Prostate gland (tissue), 2 donors: Measurements from ENCODE around the gene ADAMTS19.

ENCODE experiments used
- CTCF ChIP-seq, 4 experiments: fragments of 200-600 bp in 2 of 4; fragments of 450-650 bp in 2 of 4; sonication (generic) in 2 of 4; IDR thresholded peaks; 1 replicate in 3 of 4; 2 replicates in 1 of 4; pipeline ENCODE4 v1.5.1; 2016 to 2019; ENCODE audit warnings: antibody characterized with exemption in 4 of 4, mild to moderate bottlenecking in 2 of 4, moderate library complexity in 2 of 4
- POLR2A ChIP-seq: fragments of 450-650 bp; IDR thresholded peaks from one replicate; pipeline ENCODE4 v1.6.1; 2016; ENCODE audit warnings: antibody characterized with exemption, mild to moderate bottlenecking
- POLR2AphosphoS5 ChIP-seq: sonication (generic); formaldehyde crosslinking; IDR thresholded peaks from one replicate; pipeline ENCODE4 v1.6.1; 2017; ENCODE audit warnings: antibody characterized with exemption

GRCh38 chr5:129459777-129460671, at the start of gene ADAMTS19:
- TF ChIP-seq CTCF (IDR thresholded peaks at IDR 0.05) (no peak), POLR2A (no peak), POLR2AphosphoS5 (no peak)
